HEK293 (cell line): ENCODE results near the gene FUT8.
A peak's percentile ranks its signal among the peaks of the same experiment; 100 is the strongest.

Experiments
- CTCF ChIA-PET: fragments of 350-600 bp; formaldehyde crosslinking; extraction: SDS; loops from one replicate; lab custom pipeline; 2021; ENCODE audit warnings: antibody characterized with exemption; lab: Yijun Ruan, JAX
- POLR2A ChIA-PET: fragments of 300-600 bp; formaldehyde crosslinking; extraction: SDS; loops from one replicate; lab custom pipeline; 2020; ENCODE audit warnings: antibody characterized with exemption, inconsistent platforms; lab: Yijun Ruan, JAX
- H3K27ac ChIP-seq: fragments of 200-500 bp; sonication (Bioruptor generic); 2 replicates; pipeline ENCODE4 v1.5.1; 2014; ENCODE audit warnings: low read depth, low read length, control low read depth, inconsistent platforms; ENCODE audit errors: extremely low read depth
- H3K36me3 ChIP-seq, 2 experiments: fragments of 200-500 bp in 1 of 2; sonication (Bioruptor generic) in 1 of 2; 1 replicate in 1 of 2; 2 replicates in 1 of 2; pipeline ENCODE4 v1.5.1; 2014 to 2017; ENCODE audit warnings: inconsistent platforms in 2 of 2, low read length in 2 of 2; ENCODE audit not compliant: control insufficient read depth in 2 of 2, insufficient read depth in 1 of 2
- H3K4me1 ChIP-seq: fragments of 200-500 bp; sonication (Bioruptor generic); 2 replicates; pipeline ENCODE4 v1.5.1; 2014; ENCODE audit warnings: mild to moderate bottlenecking, low read length, inconsistent platforms; ENCODE audit not compliant: control insufficient read depth, insufficient read depth
- H3K4me3 ChIP-seq: 2 replicates; pipeline ENCODE4 v1.5.1; 2011; ENCODE audit warnings: low read depth, mild to moderate bottlenecking, control low read depth, low read length, moderate library complexity
- H3K9me3 ChIP-seq: fragments of 200-500 bp; sonication (Bioruptor generic); 2 replicates; pipeline ENCODE4 v1.5.1; 2014; ENCODE audit warnings: low read depth, low read length, inconsistent platforms; ENCODE audit not compliant: control insufficient read depth, insufficient read depth
- GLI4 ChIP-seq: fragments of 450-650 bp; formaldehyde crosslinking; IDR thresholded peaks from 2 replicates; pipeline ENCODE4 v1.5.1; 2016; ENCODE audit warnings: missing biosample characterization, missing genetic modification characterization
- GLIS1 ChIP-seq: fragments of 450-650 bp; formaldehyde crosslinking; IDR thresholded peaks from 2 replicates; pipeline ENCODE4 v1.5.1; 2016; ENCODE audit warnings: missing biosample characterization, missing genetic modification characterization
- PRDM4 ChIP-seq: fragments of 450-650 bp; formaldehyde crosslinking; IDR thresholded peaks from 2 replicates; pipeline ENCODE4 v1.5.1; 2017; ENCODE audit warnings: missing biosample characterization, missing genetic modification characterization
- ZEB2 ChIP-seq: fragments of 450-650 bp; formaldehyde crosslinking; IDR thresholded peaks from 2 replicates; pipeline ENCODE4 v1.5.1; 2016; ENCODE audit warnings: missing biosample characterization, missing genetic modification characterization
- ZIC2 ChIP-seq: fragments of 450-650 bp; formaldehyde crosslinking; IDR thresholded peaks from 2 replicates; pipeline ENCODE4 v1.5.1; 2016; ENCODE audit warnings: missing biosample characterization, missing genetic modification characterization
- ZNF114 ChIP-seq: fragments of 450-650 bp; formaldehyde crosslinking; IDR thresholded peaks from 2 replicates; pipeline ENCODE4 v1.5.0; 2017; ENCODE audit warnings: missing biosample characterization, missing genetic modification characterization
- ZNF155 ChIP-seq: fragments of 450-650 bp; formaldehyde crosslinking; IDR thresholded peaks from 2 replicates; pipeline ENCODE4 v1.5.1; 2016; ENCODE audit warnings: missing biosample characterization, missing genetic modification characterization
- ZNF169 ChIP-seq: fragments of 450-650 bp; formaldehyde crosslinking; IDR thresholded peaks from 2 replicates; pipeline ENCODE4 v1.5.1; 2016; ENCODE audit warnings: missing biosample characterization, missing genetic modification characterization
- ZNF24 ChIP-seq: fragments of 450-650 bp; formaldehyde crosslinking; IDR thresholded peaks from 2 replicates; pipeline ENCODE4 v1.5.1; 2016; ENCODE audit warnings: missing biosample characterization, missing genetic modification characterization
- ZNF274 ChIP-seq, 2 experiments: fragments of 200-500 bp in 1 of 2; fragments of 450-650 bp in 1 of 2; sonication (Bioruptor generic) in 1 of 2; formaldehyde crosslinking in 1 of 2; IDR thresholded peaks; 2 replicates each; pipeline versions ENCODE4 v1.5.1 to v1.6.1; 2014 to 2016; ENCODE audit warnings: borderline replicate concordance in 1 of 2, inconsistent platforms in 1 of 2, low read length in 1 of 2, missing biosample characterization in 1 of 2, missing genetic modification characterization in 1 of 2
- ZNF426 ChIP-seq: fragments of 450-650 bp; formaldehyde crosslinking; IDR thresholded peaks from 2 replicates; pipeline ENCODE4 v1.5.1; 2017; ENCODE audit warnings: missing biosample characterization, missing genetic modification characterization, mild to moderate bottlenecking, inconsistent platforms, moderate library complexity
- ZNF48 ChIP-seq: fragments of 450-650 bp; formaldehyde crosslinking; IDR thresholded peaks from 2 replicates; pipeline ENCODE4 v1.5.1; 2016; ENCODE audit warnings: missing biosample characterization, missing genetic modification characterization
- ZNF514 ChIP-seq: fragments of 450-650 bp; formaldehyde crosslinking; IDR thresholded peaks from 2 replicates; pipeline ENCODE4 v1.5.1; 2016; ENCODE audit warnings: missing biosample characterization, missing genetic modification characterization
- ZNF621 ChIP-seq: fragments of 450-650 bp; formaldehyde crosslinking; IDR thresholded peaks from 2 replicates; pipeline ENCODE4 v1.5.1; 2017; ENCODE audit warnings: missing biosample characterization, missing genetic modification characterization
- ZNF670 ChIP-seq: fragments of 450-650 bp; formaldehyde crosslinking; IDR thresholded peaks from 2 replicates; pipeline ENCODE4 v1.5.1; 2016; ENCODE audit warnings: missing biosample characterization, missing genetic modification characterization, low read depth
- TF ChIP-seq, protein P1 (sequence below): fragments of 450-650 bp; formaldehyde crosslinking; IDR thresholded peaks from 2 replicates; pipeline ENCODE4 v1.5.1; 2016; ENCODE audit warnings: missing biosample characterization, missing genetic modification characterization
- TF ChIP-seq, protein P2 (sequence below): fragments of 450-650 bp; formaldehyde crosslinking; IDR thresholded peaks from 2 replicates; pipeline ENCODE4 v1.5.1; 2017; ENCODE audit warnings: missing biosample characterization, missing genetic modification characterization

Gene FUT8

DNA sequence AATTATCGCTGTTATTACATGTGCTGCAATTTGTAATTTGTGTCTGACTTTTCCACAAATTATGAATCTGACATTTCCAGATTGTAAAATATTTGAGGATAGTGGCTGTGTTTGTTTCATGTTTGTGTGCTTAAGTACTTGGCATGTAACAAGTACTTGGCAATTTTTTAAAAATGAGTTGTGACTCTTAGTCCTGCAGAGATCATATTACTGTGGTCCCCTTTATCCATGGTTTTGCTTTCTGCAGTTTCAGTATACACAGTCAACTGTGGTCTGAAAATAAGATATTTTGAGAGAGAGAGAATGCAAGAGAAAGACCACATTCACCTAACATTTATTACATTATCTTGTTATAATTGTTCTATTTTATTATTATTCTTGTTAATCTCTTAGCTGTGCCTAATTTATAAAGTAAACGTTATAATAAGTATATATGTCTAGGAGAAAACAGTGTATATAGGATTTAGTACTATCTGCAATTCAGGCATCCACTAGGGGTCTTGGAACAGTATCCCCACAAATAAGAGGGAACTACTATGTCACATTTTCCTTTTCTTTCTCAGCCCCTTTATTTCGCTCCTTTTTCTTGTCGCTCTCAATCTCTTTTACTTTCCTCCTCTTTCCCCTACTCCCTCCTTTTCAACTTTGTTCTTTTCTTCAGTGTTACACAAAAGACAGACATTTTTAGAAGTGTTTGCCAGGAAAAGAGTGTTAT lies 176.1 kb downstream of the FUT8 start:
- ChIA-PET POLR2A (no interaction called here), CTCF (no interaction called here)
- Histone ChIP-seq H3K9me3 (no peaks in the 10 kb centered on the region), H3K36me3 (no peaks in the 10 kb centered on the region), H3K27ac (no peak overlapping the region), H3K4me1 (no peaks in the 10 kb centered on the region)
- TF ChIP-seq GLIS1 (tag by site-specific recombination) (no peak), ZNF169 (tag by site-specific recombination) (no peak)
- TF ChIP-seq, all 188 proteins: peak for 0
- H3K4me3 ChIP-seq: no peak overlapping the region

- H3K4me1 ChIP-seq: no peaks in the 10 kb centered on the region
- H3K36me3 ChIP-seq: no peaks in the 10 kb centered on the region
- H3K27ac ChIP-seq: no peak overlapping the region
- no peaks in the 10 kb centered on the region for H3K9me3 ChIP-seq
- TF ChIP-seq ZIC2 (tag by site-specific recombination): peak; percentile 49
- TF ChIP-seq PRDM4: peak; percentile 77
- no peak for TF ChIP-seq ZNF24 (tag by site-specific recombination)
- TF ChIP-seq ZNF621 (tag by site-specific recombination): no peak
- TF ChIP-seq, protein P1, sequence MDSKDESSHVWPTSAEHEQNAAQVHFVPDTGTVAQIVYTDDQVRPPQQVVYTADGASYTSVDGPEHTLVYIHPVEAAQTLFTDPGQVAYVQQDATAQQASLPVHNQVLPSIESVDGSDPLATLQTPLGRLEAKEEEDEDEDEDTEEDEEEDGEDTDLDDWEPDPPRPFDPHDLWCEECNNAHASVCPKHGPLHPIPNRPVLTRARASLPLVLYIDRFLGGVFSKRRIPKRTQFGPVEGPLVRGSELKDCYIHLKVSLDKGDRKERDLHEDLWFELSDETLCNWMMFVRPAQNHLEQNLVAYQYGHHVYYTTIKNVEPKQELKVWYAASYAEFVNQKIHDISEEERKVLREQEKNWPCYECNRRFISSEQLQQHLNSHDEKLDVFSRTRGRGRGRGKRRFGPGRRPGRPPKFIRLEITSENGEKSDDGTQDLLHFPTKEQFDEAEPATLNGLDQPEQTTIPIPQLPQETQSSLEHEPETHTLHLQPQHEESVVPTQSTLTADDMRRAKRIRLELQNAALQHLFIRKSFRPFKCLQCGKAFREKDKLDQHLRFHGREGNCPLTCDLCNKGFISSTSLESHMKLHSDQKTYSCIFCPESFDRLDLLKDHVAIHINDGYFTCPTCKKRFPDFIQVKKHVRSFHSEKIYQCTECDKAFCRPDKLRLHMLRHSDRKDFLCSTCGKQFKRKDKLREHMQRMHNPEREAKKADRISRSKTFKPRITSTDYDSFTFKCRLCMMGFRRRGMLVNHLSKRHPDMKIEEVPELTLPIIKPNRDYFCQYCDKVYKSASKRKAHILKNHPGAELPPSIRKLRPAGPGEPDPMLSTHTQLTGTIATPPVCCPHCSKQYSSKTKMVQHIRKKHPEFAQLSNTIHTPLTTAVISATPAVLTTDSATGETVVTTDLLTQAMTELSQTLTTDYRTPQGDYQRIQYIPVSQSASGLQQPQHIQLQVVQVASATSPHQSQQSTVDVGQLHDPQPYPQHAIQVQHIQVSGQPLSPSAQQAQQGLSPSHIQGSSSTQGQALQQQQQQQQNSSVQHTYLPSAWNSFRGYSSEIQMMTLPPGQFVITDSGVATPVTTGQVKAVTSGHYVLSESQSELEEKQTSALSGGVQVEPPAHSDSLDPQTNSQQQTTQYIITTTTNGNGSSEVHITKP (tag by site-specific recombination): peak; percentile 91
- CTCF ChIA-PET: no interaction called here
- no peak overlapping the region for H3K4me3 ChIP-seq
- POLR2A ChIA-PET: no interaction called here
Observed at GRCh38 chr14:65594153-65594881, 181.8 kb downstream of the FUT8 start.

DNA sequence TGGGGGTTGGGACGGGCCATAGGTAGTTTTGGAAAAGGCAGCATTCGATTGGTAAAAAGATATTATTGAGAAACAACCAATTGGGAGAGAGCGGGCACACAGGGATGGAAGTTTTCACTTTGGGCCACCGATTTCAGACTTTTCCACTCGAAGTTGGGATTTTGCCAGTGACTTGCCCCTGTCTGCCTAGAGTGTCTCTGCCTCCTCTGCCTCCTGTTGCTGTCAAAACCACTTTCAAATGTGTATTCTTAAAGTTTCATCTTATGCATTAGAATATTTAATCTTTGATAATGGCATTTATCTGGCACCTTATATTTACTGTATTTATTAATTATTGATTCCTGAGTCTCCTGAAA lies 182.3 kb downstream of the FUT8 start:
- no peak overlapping the region for H3K27ac ChIP-seq
- POLR2A ChIA-PET: no interaction called here

More for the DNA sequence above, 182.3 kb downstream of the FUT8 start:
- no peak overlapping the region for H3K4me3 ChIP-seq
- TF ChIP-seq ZNF274 (IDR thresholded peaks at IDR 0.05; ENCODE audit: low read length) (no peak), ZNF274 (tag by site-specific recombination; IDR thresholded peaks at IDR 0.05; ENCODE audit: borderline replicate concordance) (no peak), GLI4 (tag by site-specific recombination) (no peak), ZNF48 (tag by site-specific recombination) (no peak), ZEB2 (tag by site-specific recombination) (no peak), ZNF426 (tag by site-specific recombination) (no peak), ZNF114 (tag by site-specific recombination) (no peak), ZNF670 (no peak), ZNF514 (tag by site-specific recombination) (no peak), ZNF155 (tag by site-specific recombination) (no peak)
- TF ChIP-seq, protein P2, sequence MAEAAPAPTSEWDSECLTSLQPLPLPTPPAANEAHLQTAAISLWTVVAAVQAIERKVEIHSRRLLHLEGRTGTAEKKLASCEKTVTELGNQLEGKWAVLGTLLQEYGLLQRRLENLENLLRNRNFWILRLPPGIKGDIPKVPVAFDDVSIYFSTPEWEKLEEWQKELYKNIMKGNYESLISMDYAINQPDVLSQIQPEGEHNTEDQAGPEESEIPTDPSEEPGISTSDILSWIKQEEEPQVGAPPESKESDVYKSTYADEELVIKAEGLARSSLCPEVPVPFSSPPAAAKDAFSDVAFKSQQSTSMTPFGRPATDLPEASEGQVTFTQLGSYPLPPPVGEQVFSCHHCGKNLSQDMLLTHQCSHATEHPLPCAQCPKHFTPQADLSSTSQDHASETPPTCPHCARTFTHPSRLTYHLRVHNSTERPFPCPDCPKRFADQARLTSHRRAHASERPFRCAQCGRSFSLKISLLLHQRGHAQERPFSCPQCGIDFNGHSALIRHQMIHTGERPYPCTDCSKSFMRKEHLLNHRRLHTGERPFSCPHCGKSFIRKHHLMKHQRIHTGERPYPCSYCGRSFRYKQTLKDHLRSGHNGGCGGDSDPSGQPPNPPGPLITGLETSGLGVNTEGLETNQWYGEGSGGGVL: no peak
- TF ChIP-seq, all 188 proteins: peak for 0
- no peaks in the 10 kb centered on the region for H3K4me1 ChIP-seq
- H3K9me3 ChIP-seq: no peaks in the 10 kb centered on the region
- H3K36me3 ChIP-seq: no peaks in the 10 kb centered on the region
- CTCF ChIA-PET: no interaction called here
